Panc1 (cell line): ENCODE results near the gene C12orf43. TPM values are rescaled to one million over a fixed set of nuclear protein-coding genes. Genes with fewer than 3 reads are reported as not detected.

Experiments used
- ATAC-seq: fragments of 200-7000 bp; cut with Tn5 transposase; 2 replicates; pipeline ENCODE4 v1.9.1; 2020; ENCODE audit warnings: mild to moderate bottlenecking, moderate library complexity
- BruUV-seq: library from RNA; stranded (reverse); fragments of 400-500 nt; replicated peaks from 2 replicates; lab custom pipeline; 2021; lab: Mats Ljungman, UMichigan
- CTCF ChIA-PET: fragments of 300-600 bp; sonication (Branson Sonifier 250); formaldehyde crosslinking; loops from one replicate; lab custom pipeline; 2022; ENCODE audit warnings: antibody characterized with exemption; lab: Charles Lee
- POLR2A ChIA-PET: fragments of 300-600 bp; sonication (Branson Sonifier 250); formaldehyde crosslinking; loops from one replicate; lab custom pipeline; 2022; ENCODE audit warnings: antibody characterized with exemption; lab: Charles Lee
- DNase-seq: peaks from one replicate; pipeline ENCODE4 v3.0.0-alpha.2; 2010; ENCODE audit warnings: low read depth, low spot score
- H3K27ac ChIP-seq: 2 replicates; pipeline ENCODE4 v1.5.1; 2011; ENCODE audit warnings: mild to moderate bottlenecking, low read length, inconsistent platforms
- H3K27me3 ChIP-seq: fragments of 200-500 bp; sonication (Bioruptor generic); 2 replicates; pipeline ENCODE4 v1.6.0; 2014; ENCODE audit warnings: low read length, inconsistent platforms; ENCODE audit not compliant: control insufficient read depth, insufficient read depth
- H3K36me3 ChIP-seq: fragments of 200-500 bp; sonication (Bioruptor generic); 2 replicates; pipeline ENCODE4 v1.5.1; 2014; ENCODE audit warnings: inconsistent platforms, mild to moderate bottlenecking, low read length, moderate library complexity; ENCODE audit not compliant: control insufficient read depth, insufficient read depth
- H3K4me1 ChIP-seq: 2 replicates; pipeline ENCODE4 v1.5.1; 2011; ENCODE audit warnings: inconsistent platforms, mild to moderate bottlenecking, low read length, moderate library complexity; ENCODE audit not compliant: control insufficient read depth, insufficient read depth
- H3K4me3 ChIP-seq, 2 experiments: 2 replicates each; pipeline ENCODE4 v1.5.1; 2011 to 2012; ENCODE audit warnings: low read depth in 2 of 2, low read length in 2 of 2, mild to moderate bottlenecking in 2 of 2, inconsistent platforms in 1 of 2, moderate library complexity in 1 of 2
- H3K9me3 ChIP-seq: fragments of 200-500 bp; sonication (Bioruptor generic); 2 replicates; pipeline ENCODE4 v1.5.1; 2014; ENCODE audit warnings: low read depth, mild to moderate bottlenecking, inconsistent platforms, low read length, moderate library complexity; ENCODE audit not compliant: control insufficient read depth, insufficient read depth
- CTCF ChIP-seq: fragments of 450-650 bp; IDR thresholded peaks from 2 replicates; pipeline ENCODE4 v1.5.1; 2017; ENCODE audit warnings: mild to moderate bottlenecking
- POLR2AphosphoS5 ChIP-seq: IDR thresholded peaks from 2 replicates; pipeline ENCODE4 v1.6.1; 2012; ENCODE audit warnings: mild to moderate bottlenecking, low read depth, low read length, moderate library complexity
- REST ChIP-seq, 2 experiments: IDR thresholded peaks; 2 replicates each; pipeline ENCODE4 v1.6.1; 2011 to 2012; ENCODE audit warnings: low read depth in 2 of 2, control low read depth in 1 of 2, low read length in 1 of 2, mild to moderate bottlenecking in 1 of 2, moderate library complexity in 1 of 2; ENCODE audit not compliant: insufficient read depth in 1 of 2
- SIN3A ChIP-seq: IDR thresholded peaks from 2 replicates; pipeline ENCODE4 v1.6.1; 2012; ENCODE audit warnings: low read depth, mild to moderate bottlenecking, low read length, moderate library complexity, borderline replicate concordance; ENCODE audit not compliant: insufficient read depth
- TCF7L2 ChIP-seq: IDR thresholded peaks from 2 replicates; pipeline ENCODE4 v1.6.1; 2011; ENCODE audit warnings: mild to moderate bottlenecking, low read depth, low read length, inconsistent platforms
- in situ Hi-C: cut with HindIII; loops from 2 replicates; pipeline ENCODE4 v1.10.0; 2016; ENCODE audit warnings: low sequenced_read_pairs, low pct_unique_long_range_greater_than_20kb
- intact Hi-C: fragments of 100-400 bp; cut with micrococcal nuclease; formaldehyde crosslinking; loops from one replicate; pipeline ENCODE4 v1.10.0; 2022; ENCODE audit not compliant: unreplicated experiment
- total RNA-seq: library from RNA; stranded (reverse); gene quantifications from one replicate; pipeline ENCODE4 v1.2.1, GENCODE V29; 2021; ENCODE audit not compliant: unreplicated experiment

Gene C12orf43
- total RNA-seq, 1 experiment from 2014 or later = 20.7 TPM

GRCh38 chr12:120981407-120981941 lies 34.8 kb downstream of the C12orf43 start:
- no peaks in the 10 kb centered on the region for H3K27me3 ChIP-seq
- intact Hi-C loops (no loop called here), in situ Hi-C loops (no loop called here)
- ATAC-seq (no peak), DNase-seq (no peak)
- no TSS peak for BruUV-seq
- POLR2A ChIA-PET = no interaction called here
- H3K27ac ChIP-seq = no peak overlapping the region
- CTCF ChIA-PET = interaction anchor here (1.0 kb wide), 1 partner anchor 20 kb away, joined by 4 read pairs; no protein-coding TSS in a partner anchor
- H3K36me3 ChIP-seq = no peaks in the 10 kb centered on the region
- H3K4me1 ChIP-seq = peaks cover 19% of the 10 kb centered on the region
- TF ChIP-seq REST (IDR thresholded peaks at IDR 0.05; ENCODE audit: insufficient read depth in 1 of 2, low read depth in 2 of 2, low read length in 1 of 2) (no peak), SIN3A (no peak), CTCF (no peak)
- no peak overlapping the region for H3K4me3 ChIP-seq
- H3K9me3 ChIP-seq = no peaks in the 10 kb centered on the region

GRCh38 chr12:120980800-120981368 lies 35.4 kb downstream of the C12orf43 start:
- intact Hi-C loops = no loop called here

More at GRCh38 chr12:120980800-120981368, 35.4 kb downstream of the C12orf43 start:
- no peaks in the 10 kb centered on the region for H3K27me3 ChIP-seq
- peaks cover 19% of the 10 kb centered on the region for H3K4me1 ChIP-seq
- no peak overlapping the region for H3K4me3 ChIP-seq
- ChIA-PET POLR2A (no interaction called here), CTCF (interaction anchor here (1.0 kb wide), 1 partner anchor 20 kb away, joined by 4 read pairs; no protein-coding TSS in a partner anchor)
- no peaks in the 10 kb centered on the region for H3K9me3 ChIP-seq
- ATAC-seq = no peak
- DNase-seq = no peak
- TF ChIP-seq CTCF = no peak
- TF ChIP-seq REST (IDR thresholded peaks at IDR 0.05; ENCODE audit: insufficient read depth in 1 of 2, low read depth in 2 of 2, low read length in 1 of 2) = no peak
- no peak for TF ChIP-seq SIN3A
- no peak for TF ChIP-seq TCF7L2
- TF ChIP-seq POLR2AphosphoS5 = no peak
- BruUV-seq = no TSS peak
- no peaks in the 10 kb centered on the region for H3K36me3 ChIP-seq
- in situ Hi-C loops = no loop called here
- no peak overlapping the region for H3K27ac ChIP-seq
